K562 (cell line): Measurements from ENCODE around the gene CEP350.

Experiments used
- CTCF ChIP-seq, 3 experiments: IDR thresholded peaks in 2 of 3; conservative IDR thresholded peaks in 1 of 3; 2 replicates each; pipeline ENCODE4 v1.5.1; 2011 to 2012; ENCODE audit warnings: low read length in 3 of 3, mild to moderate bottlenecking in 3 of 3, control low read depth in 2 of 3, improper control_type of control experiment in 1 of 3, inconsistent platforms in 1 of 3, low read depth in 1 of 3, mixed read lengths in 1 of 3, moderate library complexity in 1 of 3; ENCODE audit not compliant: insufficient read depth in 2 of 3
- ETS2 ChIP-seq: IDR thresholded peaks from 2 replicates; pipeline ENCODE4 v1.6.1; 2016; ENCODE audit warnings: borderline replicate concordance, missing genetic modification characterization, mild to moderate bottlenecking, moderate library complexity, missing compliant biosample characterization; ENCODE audit not compliant: poor library complexity, severe bottlenecking
- IRF9 ChIP-seq: fragments of 450-650 bp; IDR thresholded peaks from 2 replicates; pipeline ENCODE4 v1.6.1; 2016; ENCODE audit warnings: missing biosample characterization, missing genetic modification characterization
- JUND ChIP-seq, 2 experiments: IDR thresholded peaks; 2 replicates in 1 of 2; 3 replicates in 1 of 2; pipeline ENCODE4 v1.6.1; 2011; ENCODE audit warnings: borderline replicate concordance in 2 of 2, low read depth in 2 of 2, low read length in 2 of 2, improper control_type of control experiment in 1 of 2, missing biosample characterization in 1 of 2, missing genetic modification characterization in 1 of 2, missing genetic modification reagents in 1 of 2
- RB1 ChIP-seq: fragments of 450-650 bp; IDR thresholded peaks from 2 replicates; pipeline ENCODE4 v1.6.1; 2017; ENCODE audit warnings: low read depth, mild to moderate bottlenecking
- RERE ChIP-seq: sonication (generic); formaldehyde crosslinking; IDR thresholded peaks from 2 replicates; pipeline ENCODE4 v1.8.0; 2023; ENCODE audit warnings: missing genetic modification reagents, mild to moderate bottlenecking, borderline replicate concordance
- REST ChIP-seq, 2 experiments: fragments of 450-650 bp; formaldehyde crosslinking in 1 of 2; IDR thresholded peaks; 2 replicates each; pipeline versions ENCODE4 v1.4.0 to v1.6.1; 2014 to 2020; ENCODE audit warnings: mild to moderate bottlenecking in 2 of 2, borderline replicate concordance in 1 of 2, low read depth in 1 of 2
- SMAD4 ChIP-seq: fragments of 250-450 bp; sonication (Bioruptor Pico); conservative IDR thresholded peaks from 2 replicates; pipeline ENCODE4 v1.8.0; 2021; ENCODE audit warnings: inconsistent platforms, mild to moderate bottlenecking, moderate library complexity
- TAF1 ChIP-seq: IDR thresholded peaks from 2 replicates; pipeline ENCODE4 v1.6.1; 2011; ENCODE audit warnings: mild to moderate bottlenecking, low read length, moderate library complexity; ENCODE audit not compliant: insufficient read depth, control insufficient read depth, severe bottlenecking; ENCODE audit errors: extremely low read depth
- TARDBP ChIP-seq: fragments of 450-650 bp; IDR thresholded peaks from 2 replicates; pipeline ENCODE4 v1.6.1; 2016

GRCh38 chr1:179952186-179952585 is 2.4 kb upstream of the CEP350 start:
- TF ChIP-seq TARDBP (no peak), ETS2 (tag) (no peak), CTCF (IDR thresholded peaks at IDR 0.05 in 2 of 3, conservative IDR thresholded peaks at IDR 0.05 in 1 of 3; ENCODE audit: insufficient read depth in 2 of 3, low read depth in 1 of 3, low read length in 3 of 3) (no peak), SMAD4 (no peak), REST (IDR thresholded peaks at IDR 0.05; ENCODE audit: borderline replicate concordance) (no peak), REST (CRISPR knock-in tag; IDR thresholded peaks at IDR 0.05; ENCODE audit: low read depth) (no peak), RERE (CRISPR knock-in tag) (no peak), RB1 (no peak), TAF1 (no peak), JUND (IDR thresholded peaks at IDR 0.05; ENCODE audit: borderline replicate concordance, low read depth, low read length) (no peak), JUND (tag; IDR thresholded peaks at IDR 0.05; ENCODE audit: borderline replicate concordance, low read depth, low read length) (no peak), IRF9 (tag) (no peak)
